ENCODE results near the gene RXRA. TPM values are rescaled to one million over a fixed set of nuclear protein-coding genes. Genes with fewer than 3 reads are reported as not detected.

Gene RXRA
- total and polyA plus RNA-seq, 10 donors: 10.9 to 116 (median 81.0) TPM

DNA sequence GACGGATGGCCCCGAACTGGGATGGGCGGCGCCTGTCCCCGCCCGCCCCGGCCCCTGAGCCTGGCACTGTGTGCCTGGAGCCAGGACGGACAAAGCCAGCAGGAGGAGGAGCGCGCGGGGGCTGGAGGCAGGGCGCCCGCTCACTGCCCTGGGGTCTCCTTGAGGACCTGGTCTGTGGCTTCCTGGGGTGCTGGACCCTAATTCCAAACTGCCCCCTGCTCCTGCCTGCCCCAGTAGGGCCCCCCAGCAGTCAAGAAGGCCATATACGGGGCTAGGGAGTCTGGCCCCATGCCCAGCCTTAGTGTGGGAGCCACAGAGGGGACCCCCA is 29.2 kb upstream of the RXRA start:
- H3K27me3 ChIP-seq (replicated peaks in 1 of 7): peaks cover 0 to 29% (median 0%) of the 10 kb centered on the region in 7 donors
- H3K9me3 ChIP-seq: no peaks in the 10 kb centered on the region
- no peak overlapping the region for H3K27ac ChIP-seq
- TF ChIP-seq, protein P1, sequence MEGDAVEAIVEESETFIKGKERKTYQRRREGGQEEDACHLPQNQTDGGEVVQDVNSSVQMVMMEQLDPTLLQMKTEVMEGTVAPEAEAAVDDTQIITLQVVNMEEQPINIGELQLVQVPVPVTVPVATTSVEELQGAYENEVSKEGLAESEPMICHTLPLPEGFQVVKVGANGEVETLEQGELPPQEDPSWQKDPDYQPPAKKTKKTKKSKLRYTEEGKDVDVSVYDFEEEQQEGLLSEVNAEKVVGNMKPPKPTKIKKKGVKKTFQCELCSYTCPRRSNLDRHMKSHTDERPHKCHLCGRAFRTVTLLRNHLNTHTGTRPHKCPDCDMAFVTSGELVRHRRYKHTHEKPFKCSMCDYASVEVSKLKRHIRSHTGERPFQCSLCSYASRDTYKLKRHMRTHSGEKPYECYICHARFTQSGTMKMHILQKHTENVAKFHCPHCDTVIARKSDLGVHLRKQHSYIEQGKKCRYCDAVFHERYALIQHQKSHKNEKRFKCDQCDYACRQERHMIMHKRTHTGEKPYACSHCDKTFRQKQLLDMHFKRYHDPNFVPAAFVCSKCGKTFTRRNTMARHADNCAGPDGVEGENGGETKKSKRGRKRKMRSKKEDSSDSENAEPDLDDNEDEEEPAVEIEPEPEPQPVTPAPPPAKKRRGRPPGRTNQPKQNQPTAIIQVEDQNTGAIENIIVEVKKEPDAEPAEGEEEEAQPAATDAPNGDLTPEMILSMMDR (IDR thresholded peaks at IDR 0.05 in 8 of 11, conservative IDR thresholded peaks at IDR 0.05 in 3 of 11): no peak
- no peak for TF ChIP-seq POLR2AphosphoS5 (IDR thresholded peaks at IDR 0.05)
- TF ChIP-seq POLR2A (IDR thresholded peaks at IDR 0.05): no peak
- intact Hi-C loops (cut with DNase I; ENCODE audit: low total_unique reads): no loop called here
- DNase-seq: peak; percentile 41
- H3K4me3 ChIP-seq: no peak overlapping the region
- H3K36me3 ChIP-seq: no peaks in the 10 kb centered on the region
- H3K4me1 ChIP-seq: peaks cover 6 to 29% (median 14%) of the 10 kb centered on the region in 6 donors
- 87 to 94% (median 93%) methylated on average over 9 to 14 of the region's 14 CpGs for WGBS, 5 donors

- Histone ChIP-seq H3K36me3 (no peaks in the 10 kb centered on the region), H3K4me3 (no peak overlapping the region), H3K27ac (no peak overlapping the region), H3K27me3 (replicated peaks in 1 of 7) (peaks cover 0 to 29% (median 0%) of the 10 kb centered on the region in 7 donors), H3K4me1 (peaks cover 6 to 29% (median 14%) of the 10 kb centered on the region in 6 donors), H3K9me3 (no peaks in the 10 kb centered on the region)
- intact Hi-C loops (cut with DNase I; ENCODE audit: low total_unique reads): no loop called here
- peak; percentile 61 for DNase-seq
- 91 to 97% (median 96%) methylated on average over 6 to 9 of the region's 9 CpGs for WGBS, 5 donors
- TF ChIP-seq POLR2A (IDR thresholded peaks at IDR 0.05) (no peak), POLR2AphosphoS5 (IDR thresholded peaks at IDR 0.05) (no peak)
- TF ChIP-seq, protein P1 (IDR thresholded peaks at IDR 0.05 in 8 of 11, conservative IDR thresholded peaks at IDR 0.05 in 3 of 11): no peak
Observed at GRCh38 chr9:134297576-134297975, 28.7 kb upstream of the RXRA start.

- H3K27ac ChIP-seq: no peak overlapping the region
- intact Hi-C loops (cut with DNase I; ENCODE audit: low total_unique reads): no loop called here
- 84 to 98% (median 93%) methylated on average over 6 of the region's 6 CpGs for WGBS, 5 donors
Observed at GRCh38 chr9:134298000-134298399, 28.3 kb upstream of the RXRA start.

DNA sequence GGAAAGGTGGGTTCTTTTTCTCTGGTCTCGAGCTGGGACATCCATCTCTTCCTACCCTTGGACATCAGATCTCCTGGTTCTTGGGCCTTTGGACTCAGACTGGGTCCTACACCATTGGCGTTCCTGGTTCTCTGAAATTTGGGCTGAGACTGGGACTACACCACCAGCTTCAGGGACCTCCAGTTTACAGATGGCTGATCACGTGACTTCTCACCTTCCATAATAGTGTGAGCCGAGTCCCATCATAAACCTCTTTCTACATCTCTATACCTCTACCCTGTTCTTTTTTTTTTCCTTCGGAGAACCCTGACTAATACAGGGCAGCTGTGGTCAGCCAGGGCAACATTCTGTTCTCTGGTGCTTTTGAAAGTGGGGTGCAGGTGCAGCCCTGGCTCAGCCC is 27.2 kb upstream of the RXRA start:
- DNase-seq: peak; percentile 3
- H3K4me3 ChIP-seq: no peak overlapping the region
- no peaks in the 10 kb centered on the region for H3K9me3 ChIP-seq
- TF ChIP-seq POLR2A (IDR thresholded peaks at IDR 0.05) (no peak), POLR2AphosphoS5 (IDR thresholded peaks at IDR 0.05) (no peak)
- peaks cover 2 to 17% (median 5%) of the 10 kb centered on the region in 6 donors for H3K4me1 ChIP-seq
- peaks cover 0 to 19% (median 0%) of the 10 kb centered on the region in 7 donors for H3K27me3 ChIP-seq (replicated peaks in 1 of 7)
- intact Hi-C loops (cut with DNase I; ENCODE audit: low total_unique reads): no loop called here
- WGBS, 5 donors: 82 to 98% (median 87%) methylated on average over 5 of the region's 5 CpGs
- H3K36me3 ChIP-seq: no peaks in the 10 kb centered on the region
- no peak overlapping the region for H3K27ac ChIP-seq

More at GRCh38 chr9:134298000-134298399, 28.3 kb upstream of the RXRA start:
- TF ChIP-seq, protein P1 (IDR thresholded peaks at IDR 0.05 in 8 of 11, conservative IDR thresholded peaks at IDR 0.05 in 3 of 11): no peak
- no peak for TF ChIP-seq POLR2AphosphoS5 (IDR thresholded peaks at IDR 0.05)
- no peak for TF ChIP-seq POLR2A (IDR thresholded peaks at IDR 0.05)
- no peak for DNase-seq
- H3K4me1 ChIP-seq: peaks cover 6 to 27% (median 14%) of the 10 kb centered on the region in 6 donors
- no peak overlapping the region for H3K4me3 ChIP-seq
- no peaks in the 10 kb centered on the region for H3K9me3 ChIP-seq
- H3K36me3 ChIP-seq: no peaks in the 10 kb centered on the region
- peaks cover 0 to 29% (median 0%) of the 10 kb centered on the region in 7 donors for H3K27me3 ChIP-seq (replicated peaks in 1 of 7)

GRCh38 chr9:134299883-134300282 is 26.4 kb upstream of the RXRA start:
- peak; percentile 32 for DNase-seq
- no peak overlapping the region for H3K4me3 ChIP-seq
- H3K27me3 ChIP-seq (replicated peaks in 1 of 7): peaks cover 0 to 11% (median 0%) of the 10 kb centered on the region in 7 donors
- TF ChIP-seq POLR2A (IDR thresholded peaks at IDR 0.05) (no peak), POLR2AphosphoS5 (IDR thresholded peaks at IDR 0.05) (no peak)
- TF ChIP-seq, protein P1 (IDR thresholded peaks at IDR 0.05 in 8 of 11, conservative IDR thresholded peaks at IDR 0.05 in 3 of 11): no peak
- 78 to 88% (median 81%) methylated on average over 7 of the region's 7 CpGs for WGBS, 5 donors
- H3K27ac ChIP-seq: no peak overlapping the region
- H3K9me3 ChIP-seq: no peaks in the 10 kb centered on the region
- no peaks in the 10 kb centered on the region for H3K36me3 ChIP-seq
- H3K4me1 ChIP-seq: peaks cover 0 to 9% (median 1%) of the 10 kb centered on the region in 6 donors
- intact Hi-C loops (cut with DNase I; ENCODE audit: low total_unique reads): no loop called here

All from spleen (tissue), 11 donors.